ENCODE measurements around the gene RBM38. TPM values are rescaled to one million over a fixed set of nuclear protein-coding genes. Genes with fewer than 3 reads are reported as not detected.

RBM38 gene
- total and polyA plus RNA-seq, 9 of the 15 experiments (the other 6 are each of a cell fraction or from before 2014, with no cell fraction given): 0.28 to 82.4 (median 33.2) TPM

DNA sequence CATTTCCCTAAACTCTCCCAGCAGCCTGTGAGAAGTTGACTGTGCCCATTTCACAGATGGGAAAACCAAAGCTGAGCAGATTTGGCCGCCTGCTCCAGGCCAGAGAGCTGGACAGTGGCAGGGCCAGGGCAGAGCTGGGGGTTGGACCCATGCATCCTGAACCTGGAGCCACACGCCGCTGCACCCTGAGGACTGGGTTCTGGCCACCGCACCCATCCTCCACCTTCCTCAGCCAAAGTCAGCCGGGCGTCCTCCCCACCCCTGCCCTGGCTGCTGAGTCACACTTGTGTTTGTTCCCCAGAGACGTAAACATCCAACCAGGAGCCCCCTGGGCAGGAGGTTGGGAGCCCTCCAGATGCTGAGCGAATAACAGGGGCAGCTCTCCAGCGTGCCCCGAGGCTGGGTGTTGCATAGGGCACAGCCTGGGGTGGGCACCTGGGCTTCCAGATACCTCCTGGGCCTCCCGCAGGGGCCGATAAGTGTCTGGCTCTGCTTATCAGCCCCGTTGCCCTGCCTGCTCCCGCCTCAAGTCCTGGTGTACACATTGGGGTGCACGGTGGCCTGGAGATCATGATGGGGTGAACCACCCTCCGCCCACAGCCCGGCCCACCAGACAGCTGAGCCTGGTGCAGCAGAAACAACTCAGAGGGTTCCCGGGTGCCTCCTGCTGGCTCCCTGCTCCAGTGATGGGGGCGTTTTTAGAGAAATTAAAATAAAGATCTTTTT is 23.8 kb downstream of the RBM38 start (continued):
- TF ChIP-seq, protein P1, sequence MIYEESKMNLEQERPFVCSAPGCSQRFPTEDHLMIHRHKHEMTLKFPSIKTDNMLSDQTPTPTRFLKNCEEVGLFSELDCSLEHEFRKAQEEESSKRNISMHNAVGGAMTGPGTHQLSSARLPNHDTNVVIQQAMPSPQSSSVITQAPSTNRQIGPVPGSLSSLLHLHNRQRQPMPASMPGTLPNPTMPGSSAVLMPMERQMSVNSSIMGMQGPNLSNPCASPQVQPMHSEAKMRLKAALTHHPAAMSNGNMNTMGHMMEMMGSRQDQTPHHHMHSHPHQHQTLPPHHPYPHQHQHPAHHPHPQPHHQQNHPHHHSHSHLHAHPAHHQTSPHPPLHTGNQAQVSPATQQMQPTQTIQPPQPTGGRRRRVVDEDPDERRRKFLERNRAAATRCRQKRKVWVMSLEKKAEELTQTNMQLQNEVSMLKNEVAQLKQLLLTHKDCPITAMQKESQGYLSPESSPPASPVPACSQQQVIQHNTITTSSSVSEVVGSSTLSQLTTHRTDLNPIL (CRISPR knock-in tag; IDR thresholded peaks at IDR 0.05): no peak
- TF ChIP-seq ATF7 (IDR thresholded peaks at IDR 0.05) (peak; percentile 21; the same call in 1 of the 2 replicates), ERF (CRISPR knock-in tag; IDR thresholded peaks at IDR 0.05) (no peak), RBBP5 (IDR thresholded peaks at IDR 0.05; ENCODE audit: borderline replicate concordance, insufficient read depth, low read length, poor library complexity, severe bottlenecking) (peak; percentile 27), CTBP1 (IDR thresholded peaks at IDR 0.05; ENCODE audit: borderline replicate concordance) (peak; percentile 73), POLR2A (conservative IDR thresholded peaks at IDR 0.05) (no peak), FOXA3 (CRISPR knock-in tag; conservative IDR thresholded peaks at IDR 0.05 in 1 of 2, IDR thresholded peaks at IDR 0.05 in 1 of 2) (0 out of 4 replicates have a peak, but pooled peaks of 1 of the 2 experiments have one; percentile 20), ZNF766 (CRISPR knock-in tag; conservative IDR thresholded peaks at IDR 0.05) (peak; percentile 52; the same call in 1 of the 2 replicates), ELF1 (tag; IDR thresholded peaks at IDR 0.05) (no peak), DACH1 (IDR thresholded peaks at IDR 0.05; ENCODE audit: partially characterized antibody) (no peak), POLR2AphosphoS5 (IDR thresholded peaks at IDR 0.05; ENCODE audit: control insufficient read depth, insufficient read depth, low read depth, low read length) (0 out of 2 replicates have a peak, but pooled peaks have one; percentile 28), TARDBP (IDR thresholded peaks at IDR 0.05) (no peak), BCOR (IDR thresholded peaks at IDR 0.05) (peak; percentile 100), TBP (optimal IDR thresholded peaks at IDR 0.05; ENCODE audit: low read depth, low read length) (no peak), TCF7 (IDR thresholded peaks at IDR 0.05; ENCODE audit: borderline replicate concordance) (no peak), CBFA2T2 (conservative IDR thresholded peaks at IDR 0.05) (peak; percentile 78), CCNT2 (IDR thresholded peaks at IDR 0.05; ENCODE audit: borderline replicate concordance, extremely low read depth, insufficient read length, low read depth, low read length) (peak; percentile 75)
- TF ChIP-seq, protein P2, sequence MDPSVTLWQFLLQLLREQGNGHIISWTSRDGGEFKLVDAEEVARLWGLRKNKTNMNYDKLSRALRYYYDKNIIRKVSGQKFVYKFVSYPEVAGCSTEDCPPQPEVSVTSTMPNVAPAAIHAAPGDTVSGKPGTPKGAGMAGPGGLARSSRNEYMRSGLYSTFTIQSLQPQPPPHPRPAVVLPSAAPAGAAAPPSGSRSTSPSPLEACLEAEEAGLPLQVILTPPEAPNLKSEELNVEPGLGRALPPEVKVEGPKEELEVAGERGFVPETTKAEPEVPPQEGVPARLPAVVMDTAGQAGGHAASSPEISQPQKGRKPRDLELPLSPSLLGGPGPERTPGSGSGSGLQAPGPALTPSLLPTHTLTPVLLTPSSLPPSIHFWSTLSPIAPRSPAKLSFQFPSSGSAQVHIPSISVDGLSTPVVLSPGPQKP (CRISPR knock-in tag; IDR thresholded peaks at IDR 0.05): no peak
- TF ChIP-seq, protein P3, sequence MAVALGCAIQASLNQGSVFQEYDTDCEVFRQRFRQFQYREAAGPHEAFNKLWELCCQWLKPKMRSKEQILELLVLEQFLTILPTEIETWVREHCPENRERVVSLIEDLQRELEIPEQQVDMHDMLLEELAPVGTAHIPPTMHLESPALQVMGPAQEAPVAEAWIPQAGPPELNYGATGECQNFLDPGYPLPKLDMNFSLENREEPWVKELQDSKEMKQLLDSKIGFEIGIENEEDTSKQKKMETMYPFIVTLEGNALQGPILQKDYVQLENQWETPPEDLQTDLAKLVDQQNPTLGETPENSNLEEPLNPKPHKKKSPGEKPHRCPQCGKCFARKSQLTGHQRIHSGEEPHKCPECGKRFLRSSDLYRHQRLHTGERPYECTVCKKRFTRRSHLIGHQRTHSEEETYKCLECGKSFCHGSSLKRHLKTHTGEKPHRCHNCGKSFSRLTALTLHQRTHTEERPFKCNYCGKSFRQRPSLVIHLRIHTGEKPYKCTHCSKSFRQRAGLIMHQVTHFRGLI (CRISPR knock-in tag; IDR thresholded peaks at IDR 0.05): no peak
- TF ChIP-seq, protein P4, sequence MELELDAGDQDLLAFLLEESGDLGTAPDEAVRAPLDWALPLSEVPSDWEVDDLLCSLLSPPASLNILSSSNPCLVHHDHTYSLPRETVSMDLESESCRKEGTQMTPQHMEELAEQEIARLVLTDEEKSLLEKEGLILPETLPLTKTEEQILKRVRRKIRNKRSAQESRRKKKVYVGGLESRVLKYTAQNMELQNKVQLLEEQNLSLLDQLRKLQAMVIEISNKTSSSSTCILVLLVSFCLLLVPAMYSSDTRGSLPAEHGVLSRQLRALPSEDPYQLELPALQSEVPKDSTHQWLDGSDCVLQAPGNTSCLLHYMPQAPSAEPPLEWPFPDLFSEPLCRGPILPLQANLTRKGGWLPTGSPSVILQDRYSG (tag; conservative IDR thresholded peaks at IDR 0.05; ENCODE audit: low read depth): peak; percentile 60; the same call in 1 of the 2 replicates
- TF ChIP-seq, protein P5, sequence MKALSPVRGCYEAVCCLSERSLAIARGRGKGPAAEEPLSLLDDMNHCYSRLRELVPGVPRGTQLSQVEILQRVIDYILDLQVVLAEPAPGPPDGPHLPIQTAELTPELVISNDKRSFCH (CRISPR knock-in tag; IDR thresholded peaks at IDR 0.05): no peak
- TF ChIP-seq, protein P5 (tag; IDR thresholded peaks at IDR 0.05): peak; percentile 57; the same call in 1 of the 2 replicates
